ENCODE measurements around the gene CHDH.

CHDH gene

GRCh38 chr3:53807117-53807810 is 39.0 kb downstream of the CHDH start:
- no peak for DNase-seq

DNA sequence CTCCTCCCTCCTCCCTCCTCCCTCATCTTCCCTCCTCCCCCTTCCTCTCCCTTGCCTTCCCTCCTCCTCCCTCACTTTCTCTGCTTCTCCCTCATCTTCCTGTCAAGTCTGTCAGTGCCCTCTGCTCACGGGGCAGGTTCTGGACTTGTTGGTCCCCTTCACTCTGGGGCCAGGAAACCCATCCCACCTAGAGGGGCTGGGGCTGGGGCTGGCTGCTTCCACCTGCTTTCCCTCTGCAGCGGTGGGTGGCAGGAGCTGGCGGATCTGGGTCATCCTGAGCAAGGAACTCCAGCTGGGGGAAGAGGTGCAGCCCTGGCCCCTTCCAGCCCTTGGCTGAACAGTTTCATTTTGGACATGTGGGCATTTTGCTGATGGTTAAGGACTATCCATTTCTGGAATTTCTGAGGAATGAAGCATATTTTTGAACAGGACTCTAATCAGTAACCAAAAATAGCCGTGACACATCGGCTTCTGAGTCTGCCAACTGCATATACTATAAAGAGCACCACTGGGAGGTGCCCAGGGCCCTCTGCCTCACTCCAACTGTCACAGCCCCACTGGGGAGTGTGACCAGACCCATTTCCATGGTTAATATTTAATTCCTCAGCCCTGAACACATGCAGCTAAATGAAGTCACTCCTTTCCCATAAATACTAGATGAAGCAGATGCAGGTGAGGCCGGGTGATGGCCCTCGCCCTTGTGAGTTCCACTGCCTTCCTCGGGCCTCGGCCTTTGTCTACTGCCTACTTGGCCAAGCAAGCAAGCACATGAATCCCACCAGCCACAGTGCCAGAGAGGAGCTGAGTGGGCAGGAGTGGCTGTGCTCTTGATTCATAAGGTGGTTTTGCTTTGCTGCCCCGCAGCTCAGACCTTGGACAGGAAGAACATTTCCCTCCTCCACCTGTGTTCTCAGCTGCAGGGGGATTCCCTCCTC is 39.8 kb downstream of the CHDH start:
- no peak for DNase-seq

DNA sequence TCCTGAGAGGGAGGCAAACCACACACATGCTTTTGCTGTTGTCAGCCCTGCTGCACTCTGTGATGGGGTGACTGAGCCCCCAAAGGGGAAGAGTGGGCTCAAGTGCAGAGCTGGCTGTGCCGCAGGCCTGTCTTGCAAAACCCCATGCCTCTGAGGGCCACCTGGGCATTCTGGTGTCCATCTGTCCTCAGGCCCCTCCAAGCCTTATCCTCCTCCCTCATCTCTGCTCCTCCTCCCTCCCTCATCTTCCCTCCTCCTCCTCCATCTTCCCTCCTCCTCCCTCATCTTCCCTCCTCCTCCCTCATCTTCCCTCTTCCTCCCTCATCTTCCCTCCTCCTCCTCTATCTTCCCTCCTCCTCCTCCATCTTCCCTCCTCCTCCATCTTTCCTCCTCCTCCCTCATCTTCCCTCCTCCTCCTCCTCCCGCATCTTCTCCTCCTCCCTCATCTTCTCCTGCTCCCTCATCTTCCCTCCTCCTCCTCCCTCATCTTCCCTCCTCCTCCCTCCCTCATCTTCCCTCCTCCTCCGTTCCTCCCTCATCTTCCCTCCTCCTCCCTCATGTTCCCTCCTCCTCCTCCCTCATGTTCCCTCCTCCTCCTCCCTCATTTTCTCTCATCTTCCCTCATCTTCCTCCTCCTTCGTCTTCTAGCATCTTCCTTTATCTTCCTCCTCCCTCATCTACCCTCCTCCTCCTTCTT is 40.6 kb downstream of the CHDH start:
- no peak for DNase-seq

DNA sequence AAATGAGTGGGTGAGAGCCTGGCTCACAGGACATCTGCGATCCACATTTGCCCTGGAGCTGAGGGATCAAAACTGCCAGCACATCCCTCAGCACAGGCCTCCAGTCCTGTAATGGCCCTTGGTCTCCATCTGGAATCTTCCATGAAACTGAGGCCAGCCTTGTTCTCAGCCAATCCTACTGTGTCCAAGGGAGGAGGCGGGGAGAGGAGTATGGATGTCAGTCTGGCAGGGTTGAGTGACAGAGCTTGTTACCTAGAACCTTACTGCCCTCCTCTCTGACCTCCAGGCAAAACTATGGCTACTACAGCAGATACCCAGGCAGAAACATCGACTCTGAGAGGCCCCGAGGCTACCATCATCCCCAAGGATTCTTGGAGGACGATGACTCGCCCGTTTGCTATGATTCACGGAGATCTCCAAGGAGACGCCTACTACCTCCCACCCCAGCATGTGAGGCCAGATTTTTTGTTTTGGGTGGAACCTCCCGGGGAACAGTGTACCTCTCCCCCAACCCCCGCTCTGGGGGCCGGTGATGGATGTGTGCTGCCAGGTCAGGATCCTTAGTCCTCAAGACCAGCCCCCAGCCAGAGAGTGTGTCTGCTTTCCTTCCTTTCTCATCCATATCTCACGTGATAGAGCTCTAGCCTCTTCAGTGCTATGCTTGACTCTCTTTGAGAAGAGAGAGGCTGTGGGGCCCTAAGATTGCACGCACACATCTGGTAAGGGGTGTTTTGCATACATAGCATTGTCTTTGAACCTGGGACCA is 41.3 kb downstream of the CHDH start:
- DNase-seq, result no peak

DNA sequence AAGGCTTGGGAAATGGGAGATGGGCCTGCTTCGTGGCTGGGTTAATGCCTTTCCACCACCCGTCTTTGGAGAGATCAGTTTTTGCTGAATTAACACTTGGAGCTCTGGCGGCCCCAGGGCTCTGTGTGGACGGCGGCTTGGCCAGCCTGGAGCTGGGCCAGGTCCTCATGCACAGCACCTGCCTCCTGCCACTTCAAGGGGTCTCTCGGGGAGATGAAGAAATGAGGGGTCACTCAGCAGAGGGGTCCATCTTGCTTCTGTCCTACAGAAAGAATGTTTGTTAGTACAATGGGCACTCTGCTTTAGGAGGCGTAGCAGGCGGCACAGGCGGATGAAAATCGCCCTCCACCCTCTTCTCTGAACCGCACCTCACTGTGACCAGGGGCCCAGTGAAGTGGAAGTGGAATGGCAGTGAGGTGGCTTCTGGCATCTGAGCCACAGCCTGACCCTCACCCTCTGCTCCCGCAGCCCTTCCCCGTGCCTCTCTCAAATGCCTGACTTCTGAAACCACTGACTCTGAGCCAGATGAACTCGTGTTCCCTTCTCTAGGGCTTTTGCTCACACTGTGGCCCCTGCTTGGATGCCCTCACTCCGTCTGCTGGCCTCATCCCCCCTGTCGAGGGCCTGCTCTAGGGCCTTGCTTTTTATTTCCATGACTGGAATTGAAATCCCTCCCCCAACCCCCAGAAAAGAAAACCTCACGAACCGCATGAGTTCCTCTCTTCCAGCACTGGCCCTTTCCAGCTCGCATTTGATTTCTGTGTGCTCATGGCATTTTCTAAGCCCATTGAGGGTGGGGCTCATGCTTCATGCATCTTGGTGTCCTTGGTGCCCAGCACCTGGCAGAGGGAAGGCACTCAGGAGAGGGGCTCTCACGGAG is 42.2 kb downstream of the CHDH start:
- DNase-seq, result no peak

DNA sequence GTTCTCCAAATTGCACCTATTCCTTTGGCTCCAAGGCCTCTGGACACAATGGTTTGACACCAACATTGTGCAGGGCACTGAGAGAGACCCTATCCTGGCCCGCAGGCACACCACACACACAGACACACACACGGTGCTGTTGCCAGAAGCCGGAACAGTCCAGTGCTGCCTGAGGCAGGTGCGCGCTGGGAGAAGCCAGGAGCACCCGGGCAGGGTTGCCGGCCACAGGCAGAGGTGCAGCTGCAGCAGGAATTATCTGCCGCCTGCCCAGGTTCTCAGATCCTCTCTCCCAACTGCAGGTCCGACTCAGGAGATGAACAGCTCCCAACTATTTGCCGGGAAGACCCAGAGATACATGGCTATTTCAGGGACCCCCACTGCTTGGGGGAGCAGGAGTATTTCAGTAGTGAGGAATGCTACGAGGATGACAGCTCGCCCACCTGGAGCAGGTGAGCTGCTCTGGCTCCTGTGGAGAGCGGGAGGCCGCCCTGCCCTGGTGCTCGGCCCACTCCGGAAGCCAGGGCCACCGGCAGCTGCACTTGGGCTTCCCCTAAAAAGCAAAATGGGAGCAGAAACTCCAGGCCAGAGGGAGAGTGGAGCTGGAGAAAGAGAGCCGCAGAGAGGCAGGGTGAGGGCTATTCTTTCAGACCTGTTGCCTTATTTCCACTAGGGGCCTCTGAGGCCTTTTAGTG is 42.9 kb downstream of the CHDH start:
- no peak for DNase-seq

DNA sequence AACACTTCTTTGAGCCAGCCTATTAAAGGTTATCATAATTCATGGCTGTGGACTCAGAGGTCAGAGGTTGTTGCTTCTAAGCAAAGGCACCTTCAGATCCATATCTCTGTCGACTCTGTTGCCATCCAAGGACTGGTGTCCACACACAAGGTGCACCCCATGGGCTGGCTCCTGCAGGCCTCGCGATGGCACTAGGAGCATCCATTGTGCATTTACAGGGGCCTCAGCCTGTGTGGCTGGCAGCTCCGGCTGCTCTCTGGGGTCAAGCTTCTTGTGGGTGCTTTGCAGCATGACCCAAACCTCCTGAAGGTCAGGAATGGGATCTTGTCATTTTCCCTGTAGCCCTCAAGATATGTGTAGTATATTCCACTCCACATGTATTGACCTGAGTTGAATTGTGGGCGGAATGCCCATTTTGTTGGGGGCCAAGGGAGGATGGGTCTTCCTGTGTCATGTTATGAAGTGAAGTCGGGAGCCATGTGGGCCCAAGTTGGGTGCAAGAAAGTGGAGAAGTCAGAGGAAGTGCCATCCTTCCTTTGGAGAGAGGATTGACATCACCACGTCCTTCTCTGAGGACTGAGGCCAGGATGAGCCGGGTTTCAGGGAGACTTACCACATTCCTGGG is 43.9 kb downstream of the CHDH start:
- DNase-seq, result no peak

DNA sequence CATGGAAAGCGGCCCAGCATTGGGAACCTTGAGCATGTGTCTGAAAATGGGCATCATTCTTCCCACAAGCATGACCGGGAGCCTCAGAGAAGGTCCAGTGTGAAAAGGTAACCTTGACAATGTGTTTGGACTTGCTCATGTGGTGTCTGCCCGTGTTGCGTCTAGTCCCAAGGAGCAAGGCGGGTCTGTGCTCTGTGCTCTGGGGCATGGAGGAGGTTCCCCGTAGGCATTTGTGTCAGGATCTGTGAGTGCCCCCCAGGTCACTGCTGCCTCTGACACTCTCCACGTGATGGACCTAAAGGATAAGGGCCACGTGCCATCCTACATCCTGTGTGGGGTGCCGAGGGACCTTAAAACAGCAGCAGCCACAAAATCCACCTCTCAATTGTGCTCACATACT is 44.9 kb downstream of the CHDH start:
- DNase-seq, result no peak

DNA sequence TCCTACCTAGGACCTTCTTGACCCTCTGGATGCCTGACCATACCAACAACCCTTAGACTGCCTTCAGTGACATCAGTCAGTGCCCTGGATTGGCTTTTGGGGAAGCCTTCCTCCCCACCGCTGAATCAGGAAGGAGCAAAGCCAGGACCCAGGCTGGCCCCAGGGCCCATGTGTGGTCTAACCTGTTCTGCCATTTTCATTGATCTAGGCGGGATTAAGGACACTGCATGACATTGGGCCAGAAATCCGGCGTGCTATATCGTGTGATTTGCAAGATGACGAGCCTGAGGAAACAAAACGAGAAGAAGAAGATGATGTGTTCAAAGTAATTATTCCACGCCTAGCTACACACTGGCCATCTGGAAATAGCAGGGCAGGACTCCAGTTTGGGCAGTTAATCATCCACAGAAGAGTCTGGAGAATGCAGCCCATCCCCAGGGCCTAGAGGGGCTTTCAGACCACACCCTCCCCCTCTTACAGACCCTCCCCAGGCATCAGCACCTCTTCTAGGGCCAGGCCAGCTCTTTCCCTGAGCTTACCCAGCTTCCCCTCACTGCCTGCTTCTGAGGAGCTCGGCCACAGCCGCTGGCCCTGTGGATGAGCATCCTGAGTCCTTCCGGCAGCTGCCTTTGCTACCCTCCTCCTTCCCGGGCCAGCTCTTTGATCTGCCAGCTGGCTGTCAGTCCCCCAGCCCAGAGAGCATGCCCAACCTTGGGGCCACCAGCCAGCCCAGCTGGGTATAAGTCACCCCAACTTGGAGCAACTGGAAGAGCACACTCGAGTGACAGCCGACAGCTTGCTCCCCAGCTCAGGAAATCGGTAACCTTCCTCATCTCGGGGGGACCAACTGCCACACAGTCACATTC is 45.9 kb downstream of the CHDH start:
- no peak for DNase-seq

GRCh38 chr3:53799338-53799865 is 46.8 kb downstream of the CHDH start:
- no peak for DNase-seq

GRCh38 chr3:53798144-53798543 is 48.1 kb downstream of the CHDH start:
- DNase-seq, result no peak

DNA sequence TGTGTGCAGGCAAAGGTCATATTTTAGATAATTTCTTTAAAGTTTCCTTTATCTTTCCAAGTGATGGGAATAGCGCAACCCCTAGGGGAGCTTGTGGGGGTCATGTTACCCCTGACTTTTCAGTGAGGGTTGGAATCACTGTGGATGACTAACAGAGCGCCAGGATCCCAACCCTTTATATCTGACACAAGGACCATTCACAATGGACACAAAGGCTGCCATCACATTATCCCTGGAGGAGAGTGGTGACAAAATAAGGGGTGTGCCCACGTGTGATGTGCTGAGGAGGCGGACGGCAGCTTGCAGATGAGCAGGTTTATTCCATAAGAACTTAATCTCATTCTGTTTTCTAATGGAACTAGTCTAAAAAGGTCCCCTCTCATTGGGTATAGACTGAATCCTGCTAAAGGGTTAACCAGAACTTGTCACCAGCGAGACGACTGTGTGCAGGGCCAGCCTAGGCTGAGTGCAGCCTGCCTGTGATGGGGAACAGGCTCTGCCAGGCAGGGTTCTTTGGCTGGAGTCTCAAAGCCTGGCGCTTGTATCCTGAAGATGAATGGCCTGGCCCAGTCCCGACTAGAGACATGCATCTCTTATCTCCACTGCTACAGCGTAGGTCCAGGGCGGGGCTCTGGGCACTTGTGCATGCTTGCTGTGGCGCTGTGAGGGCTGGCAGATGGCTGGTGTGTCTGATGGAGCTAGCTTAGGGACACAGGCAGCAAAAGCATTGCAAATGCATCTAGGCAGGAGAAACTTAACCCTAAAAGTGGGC is 50.2 kb downstream of the CHDH start:
- no peak for DNase-seq

- DNase-seq, result no peak
These were observed 51.0 kb downstream of the CHDH start for GRCh38 chr3:53795176-53795575.

DNA sequence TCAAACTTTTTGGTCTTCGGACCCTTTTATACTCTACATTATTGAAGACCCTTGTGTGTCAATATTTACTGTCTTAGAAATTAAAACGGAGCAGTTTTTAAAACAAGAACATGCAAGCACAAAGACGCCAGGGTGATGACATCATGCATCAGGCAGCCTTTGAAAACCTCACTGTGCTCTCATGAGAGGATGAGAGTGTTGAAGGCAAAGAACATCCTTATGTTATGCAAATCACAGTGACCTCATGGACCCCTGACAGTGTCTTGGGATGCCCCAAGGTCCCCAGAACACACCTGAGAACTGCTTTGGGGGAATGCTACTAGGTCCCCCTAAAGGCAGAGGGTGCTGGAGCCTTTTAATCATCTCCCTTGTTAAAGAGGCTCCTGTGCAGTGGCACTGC is 51.6 kb downstream of the CHDH start:
- no peak for DNase-seq

GRCh38 chr3:53792866-53793265 is 53.4 kb downstream of the CHDH start:
- no peak for DNase-seq

DNA sequence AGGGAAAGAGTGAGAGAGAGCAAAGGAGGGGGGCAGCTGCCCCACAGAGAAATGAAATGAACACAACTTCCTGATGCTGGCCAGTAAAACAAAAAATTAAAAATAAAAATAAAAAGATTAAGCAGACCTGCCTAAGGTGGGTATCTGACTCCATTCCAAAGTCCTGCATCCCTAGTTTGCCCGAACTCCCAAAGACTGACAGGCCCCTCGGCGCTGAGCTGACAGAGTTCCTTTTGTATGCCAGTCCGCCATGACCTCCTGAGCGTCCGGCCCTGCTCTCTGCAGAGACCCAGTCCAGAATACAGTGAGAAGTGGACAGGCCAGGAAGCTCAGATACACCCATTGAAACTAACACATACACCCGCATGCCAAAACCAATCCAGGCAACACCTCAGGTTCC is 54.9 kb downstream of the CHDH start:
- DNase-seq, result no peak

- no peak for DNase-seq
These were observed 55.7 kb downstream of the CHDH start for GRCh38 chr3:53790470-53790869.

- DNase-seq, result no peak
These were observed 56.8 kb downstream of the CHDH start for GRCh38 chr3:53789459-53789858.

DNA sequence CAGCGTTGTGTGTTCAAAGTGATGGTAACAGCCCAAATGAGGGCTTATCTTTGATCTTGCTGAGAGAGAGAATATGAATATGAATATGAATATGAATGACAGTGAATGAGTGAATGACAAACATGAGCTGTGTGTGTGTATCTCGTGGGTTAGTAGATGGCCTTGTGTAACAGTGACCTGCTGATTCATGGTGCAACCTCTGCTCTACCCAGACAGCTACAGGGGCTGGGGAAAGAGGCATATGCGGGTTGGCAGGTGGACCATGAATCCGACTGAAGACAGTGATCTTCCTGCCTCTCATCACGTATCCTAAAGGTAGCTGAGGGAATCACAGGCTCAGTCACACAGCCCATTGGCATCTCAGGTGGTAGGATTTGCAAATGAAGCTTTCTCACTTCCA is 58.2 kb downstream of the CHDH start:
- DNase-seq, result no peak

Data from effector CD8-positive, alpha-beta T cell (primary cell).